HG03103 (cell line): ENCODE results near the gene FAR2.
"Not testable (repeated sequence)": the region's sequence is repeated elsewhere in the genome, so short reads cannot be mapped to it uniquely, and the experiment has no call there.

Experiments used
- ATAC-seq: cut with Tn5 transposase; IDR thresholded peaks from one replicate; pipeline ENCODE4 v1.9.1; 2021; ENCODE audit warnings: low read depth; ENCODE audit not compliant: unreplicated experiment

The FAR2 gene

GRCh38 chr12:29152223-29152868 is 3.3 kb downstream of the FAR2 start:
- peak; percentile 88 for ATAC-seq

- ATAC-seq, result no peak
Observed at GRCh38 chr12:29152981-29153630, 4.0 kb downstream of the FAR2 start.

GRCh38 chr12:29155079-29155478 is 6.0 kb downstream of the FAR2 start:
- ATAC-seq, result peak; percentile 50

GRCh38 chr12:29157486-29157946 is 8.4 kb downstream of the FAR2 start:
- ATAC-seq, result no peak

GRCh38 chr12:29158115-29158763 is 9.2 kb downstream of the FAR2 start:
- no peak for ATAC-seq

- ATAC-seq, result no peak
Observed at GRCh38 chr12:29159661-29160060, 10.6 kb downstream of the FAR2 start.

- no peak for ATAC-seq
Observed at GRCh38 chr12:29160230-29160629, 11.2 kb downstream of the FAR2 start.

- ATAC-seq, result no peak
Observed at GRCh38 chr12:29163146-29163545, 14.1 kb downstream of the FAR2 start.

GRCh38 chr12:29164477-29165393 is 15.7 kb downstream of the FAR2 start:
- peak; percentile 100 for ATAC-seq

GRCh38 chr12:29167445-29167844 is 18.4 kb downstream of the FAR2 start:
- no peak for ATAC-seq

GRCh38 chr12:29167988-29168387 is 18.9 kb downstream of the FAR2 start:
- no peak for ATAC-seq

GRCh38 chr12:29169978-29170377 is 20.9 kb downstream of the FAR2 start:
- ATAC-seq, result not testable (repeated sequence)

GRCh38 chr12:29170478-29171084 is 21.5 kb downstream of the FAR2 start:
- not testable (repeated sequence) for ATAC-seq

GRCh38 chr12:29171421-29172258 is 22.6 kb downstream of the FAR2 start:
- ATAC-seq, result no peak

GRCh38 chr12:29176941-29177340 is 27.9 kb downstream of the FAR2 start:
- ATAC-seq, result no peak

GRCh38 chr12:29182247-29182646 is 33.2 kb downstream of the FAR2 start:
- not testable (repeated sequence) for ATAC-seq

- no peak for ATAC-seq
Observed at GRCh38 chr12:29187756-29188155, 38.7 kb downstream of the FAR2 start.

GRCh38 chr12:29191267-29191850 is 42.3 kb downstream of the FAR2 start:
- ATAC-seq, result no peak

- ATAC-seq, result no peak
Observed at GRCh38 chr12:29198901-29199300, 49.8 kb downstream of the FAR2 start.
